Fibroblast of villous mesenchyme (primary cell): ENCODE data around the gene USE1. TPM values are rescaled to one million over a fixed set of nuclear protein-coding genes. Genes with fewer than 3 reads are reported as not detected.

Experiments
- DNase-seq: peaks from one replicate; pipeline ENCODE4 v3.0.0-alpha.2; 2010; ENCODE audit warnings: low read depth
- H3K4me3 ChIP-seq: 2 replicates; pipeline ENCODE4 v1.5.1; 2011; ENCODE audit warnings: low read depth, mild to moderate bottlenecking, low read length
- CTCF ChIP-seq: IDR thresholded peaks from 2 replicates; pipeline ENCODE4 v1.5.1; 2012; ENCODE audit warnings: low read depth, mild to moderate bottlenecking, low read length; ENCODE audit not compliant: insufficient read depth
- total RNA-seq: library from RNA; depleted of rRNA; stranded (reverse); fragments of >200 nt; gene quantifications from 2 replicates; pipeline ENCODE4 v1.2.3, GENCODE V29; 2012

The USE1 gene
- total RNA-seq, 1 donor = 18.1 TPM

GRCh38 chr19:17213334-17213733 lies 1.8 kb upstream of the USE1 start:
- TF ChIP-seq CTCF = no peak
- DNase-seq = no peak
- H3K4me3 ChIP-seq = no peak overlapping the region

- H3K4me3 ChIP-seq = peak overlapping the region; percentile 78
- no peak for TF ChIP-seq CTCF
- no peak for DNase-seq
These were observed 540 bp upstream of the USE1 start for GRCh38 chr19:17214508-17215126.

- no peak for TF ChIP-seq CTCF
- peak overlapping the region; percentile 78 for H3K4me3 ChIP-seq
- no peak for DNase-seq
These were observed 1.0 kb downstream of the USE1 start for GRCh38 chr19:17216058-17216670.

DNA sequence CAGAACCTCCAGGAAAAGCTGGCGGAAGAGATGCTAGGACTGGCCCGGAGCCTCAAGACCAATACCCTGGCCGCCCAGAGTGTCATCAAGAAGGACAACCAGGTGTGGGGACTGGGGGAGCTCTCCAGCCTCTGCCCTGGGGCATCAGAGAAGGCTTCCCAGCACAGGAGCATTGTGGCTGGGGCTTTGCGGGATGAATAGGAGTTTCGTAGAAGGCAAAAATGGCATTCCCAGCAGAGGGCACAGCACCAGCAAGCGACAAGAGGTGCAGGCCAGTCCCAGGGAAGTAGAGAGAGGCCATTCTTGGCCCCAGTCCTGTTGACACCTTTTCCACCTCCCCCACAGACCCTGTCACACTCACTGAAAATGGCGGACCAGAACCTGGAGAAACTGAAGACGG lies 4.1 kb downstream of the USE1 start:
- DNase-seq = no peak
- no peak for TF ChIP-seq CTCF

GRCh38 chr19:17220207-17220758 lies 5.1 kb downstream of the USE1 start:
- DNase-seq = peak; percentile 66
- no peak for TF ChIP-seq CTCF
- H3K4me3 ChIP-seq = no peak overlapping the region

More for the DNA sequence above, 4.1 kb downstream of the USE1 start:
- H3K4me3 ChIP-seq = no peak overlapping the region

DNA sequence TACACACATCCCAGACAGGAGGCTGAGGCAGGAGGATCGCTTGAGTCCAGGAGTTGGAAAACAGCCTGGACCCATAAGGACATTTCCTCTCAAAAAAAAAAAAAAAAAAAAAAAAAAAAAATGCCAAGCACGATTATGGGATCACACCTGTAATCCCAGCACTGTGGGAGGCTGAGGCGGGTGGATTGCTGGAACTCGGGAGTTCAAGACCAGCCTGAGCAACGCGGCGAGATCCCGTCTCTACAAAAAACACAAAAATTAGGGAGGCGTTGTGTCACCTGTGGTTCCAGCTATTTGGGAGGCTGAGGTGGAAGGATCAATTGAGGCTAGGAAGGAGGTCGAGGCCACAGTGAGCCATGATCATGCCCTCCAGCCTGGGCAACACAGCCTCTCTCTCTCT lies 9.9 kb downstream of the USE1 start:
- DNase-seq = no peak
- H3K4me3 ChIP-seq = no peak overlapping the region
- TF ChIP-seq CTCF = no peak
